Prostate gland (tissue), 2 donors: ENCODE data around the gene KIF18B. TPM values are rescaled to one million over a fixed set of nuclear protein-coding genes. Genes with fewer than 3 reads are reported as not detected.

Experiments used
- DNase-seq: peaks from one replicate; pipeline ENCODE4 v3.0.0-alpha.2; 2019; ENCODE audit warnings: low spot score
- H3K27ac ChIP-seq, 2 donors: fragments of 200-600 bp; sonication (generic); 2 replicates each; pipeline ENCODE4 v1.5.1; 2017 to 2019
- H3K27me3 ChIP-seq: fragments of 200-600 bp; sonication (generic); replicated peaks from 2 replicates; pipeline ENCODE4 v1.5.1; 2019; ENCODE audit not compliant: insufficient read depth
- H3K36me3 ChIP-seq, 2 donors: fragments of 200-600 bp; sonication (generic); 1 replicate in 1 of 2; 2 replicates in 1 of 2; pipeline versions ENCODE4 v1.5.1 to v1.8.1; 2017 to 2019
- H3K4me1 ChIP-seq: fragments of 200-600 bp; sonication (generic); replicated peaks from 2 replicates; pipeline ENCODE4 v1.5.1; 2019
- H3K4me3 ChIP-seq, 2 donors: fragments of 200-600 bp; sonication (generic); 2 replicates each; pipeline ENCODE4 v1.5.1; 2017 to 2019
- H3K9me3 ChIP-seq: fragments of 200-600 bp; sonication (generic); 2 replicates; pipeline ENCODE4 v1.5.1; 2017
- POLR2A ChIP-seq: fragments of 450-650 bp; IDR thresholded peaks from one replicate; pipeline ENCODE4 v1.6.1; 2016; ENCODE audit warnings: antibody characterized with exemption, mild to moderate bottlenecking
- POLR2AphosphoS5 ChIP-seq: sonication (generic); formaldehyde crosslinking; IDR thresholded peaks from one replicate; pipeline ENCODE4 v1.6.1; 2017; ENCODE audit warnings: antibody characterized with exemption
- WGBS: methylation state at CpG from one replicate; pipeline ENCODE4 v1.1.5; 2018; 5-methylcytosine and 5-hydroxymethylcytosine counted together
- intact Hi-C: fragments of 100-400 bp; cut with DNase I; formaldehyde crosslinking; loops from one replicate; pipeline ENCODE4 v1.14.2; 2022
- total RNA-seq, 2 donors: library from RNA; depleted of rRNA; stranded (reverse); fragments of >200 nt; gene quantifications; one replicate each; pipeline ENCODE4 v1.1.0, GENCODE V29; 2016
- TF ChIP-seq, protein P1 (sequence below), 4 experiments: fragments of 200-600 bp in 2 of 4; fragments of 450-650 bp in 2 of 4; sonication (generic) in 2 of 4; IDR thresholded peaks; 1 replicate in 3 of 4; 2 replicates in 1 of 4; pipeline ENCODE4 v1.5.1; 2016 to 2019; ENCODE audit warnings: antibody characterized with exemption in 4 of 4, mild to moderate bottlenecking in 2 of 4, moderate library complexity in 2 of 4

KIF18B gene
- total RNA-seq, 2 donors from 2014 or later = 1.8 to 2.5 TPM

DNA sequence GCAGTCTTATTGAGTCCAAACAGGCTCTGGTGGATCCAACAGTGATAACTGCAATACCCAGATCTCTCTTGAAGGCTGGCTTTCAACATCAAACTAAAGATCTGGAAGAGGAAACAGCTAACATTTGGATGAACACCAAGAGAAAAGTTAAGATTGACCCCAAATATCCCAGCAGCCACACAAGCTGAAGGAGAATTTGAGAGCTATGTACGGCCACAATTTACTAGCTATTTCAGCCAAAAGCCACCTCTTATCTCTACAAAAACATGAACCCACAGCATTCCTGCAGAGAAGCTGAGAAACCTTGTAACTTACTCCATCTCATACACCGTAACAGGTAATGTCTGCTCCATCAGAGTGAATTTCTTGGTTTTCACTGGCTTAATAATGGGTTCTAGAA lies 62.6 kb downstream of the KIF18B start:
- Histone ChIP-seq H3K9me3 (no peaks in the 10 kb centered on the region), H3K27me3 (no peaks in the 10 kb centered on the region), H3K4me1 (no peaks in the 10 kb centered on the region), H3K4me3 (no peak overlapping the region), H3K36me3 (peaks cover 5 to 29% of the 10 kb centered on the region in 2 donors), H3K27ac (no peak overlapping the region)
- no peak for DNase-seq
- 93% methylated on average over 2 of the region's 2 CpGs for WGBS
- intact Hi-C loops = no loop called here
- TF ChIP-seq, protein P1, sequence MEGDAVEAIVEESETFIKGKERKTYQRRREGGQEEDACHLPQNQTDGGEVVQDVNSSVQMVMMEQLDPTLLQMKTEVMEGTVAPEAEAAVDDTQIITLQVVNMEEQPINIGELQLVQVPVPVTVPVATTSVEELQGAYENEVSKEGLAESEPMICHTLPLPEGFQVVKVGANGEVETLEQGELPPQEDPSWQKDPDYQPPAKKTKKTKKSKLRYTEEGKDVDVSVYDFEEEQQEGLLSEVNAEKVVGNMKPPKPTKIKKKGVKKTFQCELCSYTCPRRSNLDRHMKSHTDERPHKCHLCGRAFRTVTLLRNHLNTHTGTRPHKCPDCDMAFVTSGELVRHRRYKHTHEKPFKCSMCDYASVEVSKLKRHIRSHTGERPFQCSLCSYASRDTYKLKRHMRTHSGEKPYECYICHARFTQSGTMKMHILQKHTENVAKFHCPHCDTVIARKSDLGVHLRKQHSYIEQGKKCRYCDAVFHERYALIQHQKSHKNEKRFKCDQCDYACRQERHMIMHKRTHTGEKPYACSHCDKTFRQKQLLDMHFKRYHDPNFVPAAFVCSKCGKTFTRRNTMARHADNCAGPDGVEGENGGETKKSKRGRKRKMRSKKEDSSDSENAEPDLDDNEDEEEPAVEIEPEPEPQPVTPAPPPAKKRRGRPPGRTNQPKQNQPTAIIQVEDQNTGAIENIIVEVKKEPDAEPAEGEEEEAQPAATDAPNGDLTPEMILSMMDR (IDR thresholded peaks at IDR 0.05) = no peak
- TF ChIP-seq POLR2A = no peak
- no peak for TF ChIP-seq POLR2AphosphoS5

GRCh38 chr17:44881145-44881544 lies 66.4 kb downstream of the KIF18B start:
- Histone ChIP-seq H3K9me3 (no peaks in the 10 kb centered on the region), H3K4me3 (no peak overlapping the region), H3K27ac (no peak overlapping the region), H3K4me1 (no peaks in the 10 kb centered on the region), H3K27me3 (no peaks in the 10 kb centered on the region), H3K36me3 (peaks cover 5 to 31% of the 10 kb centered on the region in 2 donors)
- intact Hi-C loops = no loop called here
- TF ChIP-seq POLR2A (no peak), POLR2AphosphoS5 (no peak)
- TF ChIP-seq, protein P1 (IDR thresholded peaks at IDR 0.05) = no peak
- WGBS = 88% methylated on average over 4 of the region's 4 CpGs
- DNase-seq = no peak

DNA sequence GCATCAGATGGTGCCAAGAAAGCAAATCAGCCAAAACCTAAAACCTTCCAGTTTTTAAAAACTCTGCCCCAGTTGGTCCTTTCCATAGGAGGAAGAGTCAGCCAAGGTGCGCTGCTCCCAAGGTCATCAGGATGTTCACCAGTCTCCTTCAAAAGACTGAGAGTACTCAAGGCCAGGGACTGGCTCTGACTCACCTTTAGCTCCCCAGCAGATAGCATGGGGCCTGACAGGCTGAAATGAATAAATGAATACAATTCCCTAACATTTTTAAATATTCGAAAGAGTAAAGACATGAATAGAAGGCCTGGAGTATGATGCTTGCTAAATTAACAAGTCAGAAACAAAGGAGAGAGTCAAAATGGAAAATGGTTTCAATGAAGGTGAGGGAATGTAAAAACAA lies 67.5 kb downstream of the KIF18B start:
- no peak for DNase-seq
- Histone ChIP-seq H3K27ac (no peak overlapping the region), H3K9me3 (no peaks in the 10 kb centered on the region), H3K36me3 (peaks cover 5 to 31% of the 10 kb centered on the region in 2 donors), H3K27me3 (no peaks in the 10 kb centered on the region), H3K4me3 (no peak overlapping the region), H3K4me1 (no peaks in the 10 kb centered on the region)
- TF ChIP-seq POLR2AphosphoS5 = no peak
- TF ChIP-seq, protein P1 (IDR thresholded peaks at IDR 0.05) = no peak
- no peak for TF ChIP-seq POLR2A
- 100% methylated on average over 2 of the region's 2 CpGs for WGBS
- intact Hi-C loops = no loop called here

DNA sequence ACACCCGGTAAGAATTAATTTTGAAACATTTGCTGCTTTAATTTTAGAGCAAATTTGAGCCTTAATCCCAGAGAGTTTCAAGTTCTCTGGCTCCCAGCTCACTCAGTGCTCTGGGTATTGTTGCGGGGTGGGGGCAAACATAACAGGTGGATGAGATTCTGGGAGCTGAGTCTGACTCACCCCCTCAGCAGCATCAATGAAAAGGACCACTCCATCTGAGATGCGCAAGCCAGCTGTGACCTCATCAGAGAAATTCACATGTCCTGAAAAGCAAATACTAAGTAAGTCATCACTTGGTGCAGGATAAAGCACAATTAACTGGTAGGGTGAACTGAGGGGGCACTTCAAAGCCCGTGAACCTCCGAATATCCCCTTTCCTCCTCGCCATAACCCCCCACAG lies 68.2 kb downstream of the KIF18B start:
- Histone ChIP-seq H3K36me3 (peaks cover 0 to 25% of the 10 kb centered on the region in 2 donors), H3K4me1 (no peaks in the 10 kb centered on the region), H3K27ac (no peak overlapping the region), H3K27me3 (no peaks in the 10 kb centered on the region), H3K4me3 (no peak overlapping the region), H3K9me3 (no peaks in the 10 kb centered on the region)
- no peak for DNase-seq
- intact Hi-C loops = no loop called here
- 86% methylated on average over 6 of the region's 6 CpGs for WGBS
- TF ChIP-seq, protein P1 (IDR thresholded peaks at IDR 0.05) = no peak
- no peak for TF ChIP-seq POLR2A

DNA sequence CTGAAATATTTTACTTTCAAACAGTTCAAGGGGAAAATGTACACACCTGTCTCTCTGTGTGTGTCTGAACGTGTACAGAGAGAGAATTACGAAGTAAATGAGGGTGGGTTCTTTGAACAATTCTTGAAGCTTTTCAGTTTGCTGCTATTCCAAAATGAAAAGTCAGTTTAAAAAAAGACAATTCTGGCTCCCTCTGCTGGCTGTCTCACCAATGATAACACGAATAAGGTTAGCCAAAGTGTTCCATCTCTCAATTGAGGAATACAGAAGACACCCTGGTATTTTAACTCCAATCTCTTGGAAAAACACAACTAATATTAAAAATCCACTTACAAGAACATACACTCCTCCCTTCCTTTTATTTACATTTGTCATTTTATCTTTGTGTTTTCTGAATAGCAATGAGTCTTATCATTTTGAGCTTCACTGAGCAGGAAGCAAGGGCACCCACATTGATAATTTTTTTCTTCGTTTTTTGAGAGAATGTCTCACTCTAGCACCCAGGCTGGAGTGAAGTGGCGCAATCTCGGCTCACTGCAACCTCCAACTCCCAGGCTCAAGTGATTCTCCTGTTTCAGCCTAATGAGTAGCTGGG lies 68.8 kb downstream of the KIF18B start:
- TF ChIP-seq, protein P1 (IDR thresholded peaks at IDR 0.05) = peak in 3 of 4 experiments; percentile 41 to 51 (median 47)
- no peak for TF ChIP-seq POLR2AphosphoS5
- H3K27ac ChIP-seq = no peak overlapping the region
- no peak overlapping the region for H3K4me3 ChIP-seq
- no peak for DNase-seq
- peaks cover 0 to 19% of the 10 kb centered on the region in 2 donors for H3K36me3 ChIP-seq
- H3K9me3 ChIP-seq = no peaks in the 10 kb centered on the region
- intact Hi-C loops = no loop called here
- WGBS = 40% methylated on average over 6 of the region's 6 CpGs
- H3K4me1 ChIP-seq = no peaks in the 10 kb centered on the region
- H3K27me3 ChIP-seq = no peaks in the 10 kb centered on the region
